NCI-H2227 (cell line): ENCODE data around the gene CBX2.

Experiments used
- DNase-seq: peaks from one replicate; lab custom pipeline; 2025; ENCODE audit not compliant: unreplicated experiment; lab: John Stamatoyannopoulos, UW

Gene CBX2

DNA sequence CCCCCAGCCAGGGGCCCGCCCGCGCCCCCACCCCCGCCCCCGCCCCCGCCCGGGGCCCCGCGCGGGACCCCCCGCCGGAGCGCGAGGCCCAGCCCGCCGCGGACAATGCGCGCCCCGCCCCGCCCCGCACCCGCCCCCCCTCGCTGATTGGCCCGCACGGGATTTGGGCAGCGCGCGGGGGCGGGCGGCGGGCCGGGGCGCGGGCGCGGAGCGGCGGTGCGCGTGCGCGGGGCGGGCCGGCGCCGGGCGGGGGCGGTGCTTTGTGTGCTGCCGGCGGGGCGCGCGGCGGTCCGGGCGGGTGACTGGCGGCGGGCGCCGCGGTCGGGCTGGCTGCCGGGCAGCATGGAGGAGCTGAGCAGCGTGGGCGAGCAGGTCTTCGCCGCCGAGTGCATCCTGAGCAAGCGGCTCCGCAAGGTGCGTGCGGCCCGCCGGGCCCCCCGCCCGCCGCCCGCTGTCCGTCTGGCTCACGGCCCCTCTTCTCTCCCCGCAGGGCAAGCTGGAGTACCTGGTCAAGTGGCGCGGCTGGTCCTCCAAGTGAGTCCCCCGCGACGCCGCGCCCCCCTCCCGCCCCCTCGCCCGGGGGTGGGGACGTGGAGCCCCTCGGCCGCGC lies at the start of gene CBX2:
TSS of gene CBX2 (plus strand) at position 255 of the 610 bp plus-strand sequence. CDS start at position 343, 88 bp downstream.
- DNase-seq = peak; percentile 88

- peak; percentile 94 for DNase-seq
Observed at GRCh38 chr17:79728169-79728907, 49.6 kb upstream of the CBX2 start.

GRCh38 chr17:79728908-79729471 lies 49.0 kb upstream of the CBX2 start:
- no peak for DNase-seq

- no peak for DNase-seq
Observed at GRCh38 chr17:79729761-79730160, 48.2 kb upstream of the CBX2 start.

- no peak for DNase-seq
Observed at GRCh38 chr17:79730437-79730768, 47.5 kb upstream of the CBX2 start.

DNA sequence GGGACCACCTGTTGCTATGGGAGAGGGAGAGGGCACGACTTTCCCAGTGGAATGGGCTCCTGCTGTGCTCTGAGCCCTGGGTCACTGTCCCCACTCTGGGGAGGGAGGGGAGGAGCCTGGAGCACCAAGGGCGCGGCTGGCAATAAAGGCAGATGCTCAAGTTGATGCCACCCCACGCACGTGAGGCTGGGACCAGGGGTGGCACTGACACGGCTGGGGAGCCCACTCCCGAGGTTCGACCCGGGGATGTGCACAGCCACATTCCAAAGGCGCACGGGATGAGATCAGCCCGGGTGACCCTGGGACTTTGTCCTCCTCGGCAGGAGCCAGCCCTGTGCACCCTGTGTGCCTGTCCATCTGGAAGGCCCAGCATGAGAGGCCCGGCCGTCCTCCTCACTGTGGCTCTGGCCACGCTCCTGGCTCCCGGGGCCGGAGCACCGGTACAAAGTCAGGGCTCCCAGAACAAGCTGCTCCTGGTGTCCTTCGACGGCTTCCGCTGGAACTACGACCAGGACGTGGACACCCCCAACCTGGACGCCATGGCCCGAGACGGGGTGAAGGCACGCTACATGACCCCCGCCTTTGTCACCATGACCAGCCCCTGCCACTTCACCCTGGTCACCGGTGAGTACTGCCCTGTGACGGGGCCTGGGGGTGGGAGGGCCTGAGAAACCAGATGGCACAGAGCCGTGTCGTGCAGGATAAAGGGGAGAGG lies 47.0 kb upstream of the CBX2 start, which contains the start of gene ENPP7:
TSS of gene ENPP7 (plus strand) at position 175 of the 715 bp plus-strand sequence. CDS start at position 372, 197 bp downstream.
- no peak for DNase-seq

DNA sequence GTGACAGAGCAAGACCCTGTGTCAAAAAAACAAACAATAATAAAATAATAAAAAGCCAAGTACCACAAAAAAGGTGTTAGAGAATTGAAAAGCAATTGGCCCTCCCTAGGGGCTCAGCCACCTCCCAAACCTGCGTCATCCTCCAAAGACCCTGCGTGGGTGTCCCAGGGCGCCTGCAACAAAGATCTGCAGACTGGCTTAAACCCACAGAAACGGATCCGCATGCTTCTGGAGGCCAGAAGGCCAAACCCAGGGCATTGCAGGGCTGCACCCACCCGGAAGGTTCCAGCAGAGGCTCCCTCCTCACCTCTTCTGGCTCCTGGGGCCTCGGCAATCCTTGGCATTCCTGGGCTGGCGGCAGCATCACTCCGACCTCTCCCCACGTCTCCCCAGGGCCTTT lies 45.7 kb upstream of the CBX2 start:
- no peak for DNase-seq

- DNase-seq = no peak
Observed at GRCh38 chr17:79732804-79733691, 44.9 kb upstream of the CBX2 start.

DNA sequence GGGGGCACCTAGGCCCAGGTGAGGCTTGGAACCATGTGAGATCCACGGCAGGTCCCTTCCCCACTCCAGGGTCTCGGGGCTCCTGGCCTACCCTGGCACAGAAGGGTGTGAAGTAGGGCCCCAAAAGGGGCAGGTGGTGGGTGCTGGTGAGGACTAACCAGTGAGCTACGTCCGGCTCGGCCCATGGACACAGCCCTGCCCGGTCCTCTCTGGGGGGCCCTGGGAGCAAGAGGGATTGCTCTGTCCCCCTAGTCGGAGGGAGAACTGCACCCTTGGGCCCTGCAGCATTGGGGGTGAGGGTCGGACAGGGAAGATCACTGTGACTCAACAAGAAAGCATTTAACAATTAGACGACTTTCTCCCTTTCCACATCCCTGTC lies 44.3 kb upstream of the CBX2 start:
- no peak for DNase-seq

DNA sequence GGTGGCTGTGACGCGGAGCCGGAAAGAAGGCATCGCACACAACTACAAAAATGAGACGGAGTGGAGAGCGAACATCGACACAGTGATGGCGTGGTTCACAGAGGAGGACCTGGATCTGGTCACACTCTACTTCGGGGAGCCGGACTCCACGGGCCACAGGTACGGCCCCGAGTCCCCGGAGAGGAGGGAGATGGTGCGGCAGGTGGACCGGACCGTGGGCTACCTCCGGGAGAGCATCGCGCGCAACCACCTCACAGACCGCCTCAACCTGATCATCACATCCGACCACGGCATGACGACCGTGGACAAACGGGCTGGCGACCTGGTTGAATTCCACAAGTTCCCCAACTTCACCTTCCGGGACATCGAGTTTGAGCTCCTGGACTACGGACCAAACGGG lies 42.9 kb upstream of the CBX2 start:
- no peak for DNase-seq

- no peak for DNase-seq
Observed at GRCh38 chr17:79737046-79737921, 40.7 kb upstream of the CBX2 start.

DNA sequence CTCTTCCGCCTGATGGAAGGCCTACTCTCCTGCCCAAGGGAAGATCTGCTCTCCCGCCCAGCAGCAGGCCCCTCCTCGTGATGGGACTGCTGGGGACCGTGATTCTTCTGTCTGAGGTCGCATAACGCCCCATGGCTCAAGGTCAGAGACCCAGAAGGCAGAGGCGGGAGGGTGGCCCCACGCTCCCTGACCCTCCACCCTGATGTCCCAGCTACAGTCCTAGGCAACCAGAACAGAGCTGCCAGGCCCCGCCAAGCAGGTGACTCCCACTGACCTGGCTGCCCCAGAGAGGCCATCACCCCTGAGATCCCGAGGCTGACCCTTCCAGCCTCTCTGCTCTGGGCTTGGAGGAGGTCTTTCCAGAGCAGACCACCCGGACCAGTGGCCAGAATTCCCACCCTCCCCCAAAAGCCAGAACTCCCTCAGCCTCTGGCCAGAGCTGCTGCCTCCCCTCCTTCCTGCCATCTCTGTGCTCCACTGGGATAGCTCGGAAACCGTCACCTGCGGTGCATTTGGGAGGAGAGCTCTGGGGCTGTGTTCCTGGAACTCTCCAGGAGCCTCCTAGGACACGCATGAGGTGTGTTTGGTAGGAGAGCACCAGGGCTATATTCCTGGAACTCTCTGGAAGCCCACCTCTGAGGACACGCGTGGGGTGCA lies 39.9 kb upstream of the CBX2 start:
- DNase-seq = no peak

DNA sequence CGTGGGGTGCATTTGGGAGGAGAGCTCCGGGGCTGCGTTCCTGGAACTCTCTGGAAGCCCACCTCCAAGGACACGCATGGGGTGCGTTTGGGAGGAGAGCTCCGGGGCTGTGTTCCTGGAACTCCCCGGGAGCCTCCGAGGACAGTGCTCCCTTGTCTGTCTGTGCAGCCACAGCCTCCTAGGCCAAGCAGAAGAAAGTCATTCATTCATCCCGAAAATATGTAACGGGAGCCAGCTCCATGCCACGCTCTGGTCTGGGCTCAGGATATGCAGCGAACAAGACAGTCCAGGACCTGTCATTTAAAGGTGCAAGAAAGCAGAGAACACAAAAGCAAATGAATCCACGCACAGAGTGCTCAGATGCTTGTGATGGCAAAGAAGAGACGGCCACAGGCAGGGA lies 39.3 kb upstream of the CBX2 start:
- no peak for DNase-seq

DNA sequence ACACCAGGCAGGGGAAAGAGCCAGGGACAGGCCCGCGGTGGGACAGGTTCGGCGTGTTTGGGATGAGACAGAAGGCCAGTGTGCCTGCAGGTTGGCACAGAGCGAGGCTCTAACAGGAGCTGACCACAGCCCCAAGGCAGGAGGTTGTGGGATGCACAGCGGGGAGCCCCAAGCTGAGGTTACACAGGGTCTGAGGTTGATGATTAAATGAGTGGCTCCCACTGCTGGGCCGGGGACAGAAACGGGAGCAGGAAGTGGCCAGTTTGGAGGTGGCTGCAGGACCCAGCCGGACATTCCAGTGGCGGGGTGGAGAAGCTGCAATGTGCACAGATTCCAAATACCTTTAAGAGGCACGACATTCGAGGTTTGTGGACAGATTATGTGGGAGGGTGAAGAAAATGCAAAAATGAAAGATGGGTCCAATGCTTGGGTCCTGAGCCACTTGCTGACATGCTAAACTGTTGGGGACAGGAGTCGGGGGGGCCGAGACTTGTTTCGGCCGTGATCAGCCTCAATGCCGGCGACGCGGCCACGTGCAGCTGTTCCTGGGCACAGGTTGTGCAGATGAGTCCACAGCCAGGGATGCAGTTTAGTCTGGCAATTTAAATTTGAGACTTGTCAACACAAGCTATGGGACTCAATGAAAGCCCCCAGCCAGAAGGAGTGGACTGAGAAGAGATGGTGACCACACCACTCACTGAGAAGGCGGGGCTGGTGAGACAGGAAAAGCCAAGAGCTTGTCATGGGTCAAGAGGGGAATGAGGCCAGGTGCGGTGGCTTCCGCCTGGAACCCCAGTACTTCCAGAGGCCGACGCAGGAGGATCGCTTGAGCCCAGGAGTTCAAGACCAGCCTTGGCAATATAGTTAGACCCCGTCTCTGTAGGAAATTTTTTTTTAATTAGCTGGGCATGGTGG lies 38.5 kb upstream of the CBX2 start:
- no peak for DNase-seq

- no peak for DNase-seq
Observed at GRCh38 chr17:79740413-79740812, 37.5 kb upstream of the CBX2 start.

- no peak for DNase-seq
Observed at GRCh38 chr17:79741401-79741750, 36.6 kb upstream of the CBX2 start.

DNA sequence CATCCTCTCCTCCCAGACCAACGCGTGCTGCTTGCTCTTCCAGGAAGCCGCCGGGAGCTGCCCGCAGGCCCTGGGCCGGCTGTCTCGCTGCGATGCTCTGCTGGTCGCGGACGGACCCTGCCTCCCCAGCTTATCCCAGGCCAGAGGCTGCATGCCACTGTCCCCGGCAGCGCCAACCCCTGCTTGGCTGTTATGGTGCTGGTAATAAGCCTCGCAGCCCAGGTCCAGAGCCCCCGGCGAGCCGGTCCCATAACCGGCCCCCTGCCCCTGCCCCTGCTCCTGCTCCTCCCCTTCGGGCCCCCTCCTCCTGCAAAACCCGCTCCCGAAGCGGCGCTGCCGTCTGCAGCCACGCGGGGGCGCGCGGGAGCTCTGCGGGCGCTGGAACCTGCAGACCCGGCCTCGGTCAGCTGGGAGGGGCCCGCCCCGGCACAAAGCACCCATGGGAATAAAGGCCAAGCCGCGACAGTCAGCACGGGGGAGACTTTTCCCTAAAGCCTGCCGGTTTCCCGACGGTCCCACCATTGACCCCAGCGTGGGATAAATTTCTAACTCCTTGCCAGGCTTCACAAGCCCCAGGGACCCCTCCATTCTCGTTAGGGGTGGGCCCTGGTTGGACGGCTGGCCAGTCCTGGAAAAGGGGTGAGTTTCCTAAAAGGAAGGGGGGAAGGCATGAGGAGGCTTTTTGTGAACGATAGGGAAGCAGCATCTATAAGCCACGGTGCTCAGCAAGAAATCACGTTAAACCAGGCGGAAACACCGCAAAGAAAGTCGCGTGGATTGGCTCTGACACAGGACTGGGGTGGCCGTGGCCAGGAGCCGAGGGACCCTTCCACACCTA lies 36.0 kb upstream of the CBX2 start:
- peak; percentile 90 for DNase-seq

- DNase-seq = no peak
Observed at GRCh38 chr17:79742589-79742918, 35.4 kb upstream of the CBX2 start.
